Stomach (tissue), 9 donors: ENCODE measurements around the gene RUNX1. TPM values are rescaled to one million over a fixed set of nuclear protein-coding genes. Genes with fewer than 3 reads are reported as not detected.
A peak's percentile ranks its signal among the peaks of the same experiment; 100 is the strongest.
"Not testable (repeated sequence)": the region's sequence is repeated elsewhere in the genome, so short reads cannot be mapped to it uniquely, and the experiment has no call there.

Source experiments
- DNase-seq, 2 donors: peaks; one replicate each; pipeline versions ENCODE4 v3.0.0 to v3.0.0-alpha.2; 2013 to 2019
- H3K27ac ChIP-seq, 5 donors: fragments of 200-600 bp in 4 of 5; sonication (generic) in 4 of 5; one replicate each; pipeline ENCODE4 v1.5.1; 2013 to 2019; ENCODE audit warnings: mild to moderate bottlenecking in 1 of 5, moderate library complexity in 1 of 5
- H3K27me3 ChIP-seq, 3 donors: fragments of 200-600 bp; sonication (generic); one replicate each; pipeline ENCODE4 v1.5.1; 2017 to 2019; ENCODE audit warnings: mixed run types in 1 of 3
- H3K36me3 ChIP-seq, 4 donors: fragments of 200-600 bp; sonication (generic); 1 replicate in 3 of 4; 2 replicates in 1 of 4; pipeline ENCODE4 v1.5.1; 2016 to 2019
- H3K4me1 ChIP-seq, 4 donors: fragments of 200-600 bp; sonication (generic); one replicate each; pipeline ENCODE4 v1.5.1; 2016 to 2019
- H3K4me3 ChIP-seq, 4 donors: fragments of 200-600 bp; sonication (generic) in 3 of 4; one replicate each; pipeline ENCODE4 v1.5.1; 2016 to 2019; ENCODE audit warnings: mild to moderate bottlenecking in 1 of 4
- H3K9me3 ChIP-seq, 4 donors: fragments of 200-600 bp; sonication (generic); one replicate each; pipeline ENCODE4 v1.5.1; 2016 to 2019
- CTCF ChIP-seq, 7 experiments: fragments of 450-650 bp in 4 of 7; fragments of 200-600 bp in 3 of 7; sonication (generic) in 3 of 7; IDR thresholded peaks; one replicate each; pipeline ENCODE4 v1.5.1; 2016 to 2019; ENCODE audit warnings: antibody characterized with exemption in 7 of 7, control low read depth in 2 of 7, mild to moderate bottlenecking in 1 of 7
- EP300 ChIP-seq: sonication (generic); formaldehyde crosslinking; IDR thresholded peaks from one replicate; pipeline ENCODE4 v1.6.1; 2017; ENCODE audit warnings: antibody characterized with exemption
- POLR2A ChIP-seq, 4 donors: fragments of 450-650 bp; IDR thresholded peaks; one replicate each; pipeline ENCODE4 v1.6.1; 2016; ENCODE audit warnings: antibody characterized with exemption in 4 of 4, control low read depth in 2 of 4, mild to moderate bottlenecking in 1 of 4, moderate library complexity in 1 of 4
- POLR2AphosphoS5 ChIP-seq, 3 donors: sonication (generic); formaldehyde crosslinking; IDR thresholded peaks; one replicate each; pipeline ENCODE4 v1.6.1; 2016; ENCODE audit warnings: antibody characterized with exemption in 3 of 3
- WGBS, 5 donors: extraction: QIAGEN DNeasy Blood & Tissue Kit in 3 of 5; methylation state at CpG; one replicate each; pipeline versions ENCODE4 v1.1.5 to v1.1.7; 2013 to 2018; 5-methylcytosine and 5-hydroxymethylcytosine counted together
- intact Hi-C: fragments of 100-400 bp; cut with DNase I; formaldehyde crosslinking; loops from one replicate; pipeline ENCODE4 v1.15.1; 2023; ENCODE audit warnings: low total_unique reads
- polyA plus RNA-seq, 3 donors: library from polyadenylated mRNA; stranded (reverse); fragments of 200-250 nt; gene quantifications; one replicate each; pipeline ENCODE4 v1.2.3, GENCODE V29; 2013
- total RNA-seq, 5 donors: library from RNA; depleted of rRNA; stranded (reverse); fragments of >200 nt; gene quantifications; one replicate each; pipeline versions ENCODE4 v1.1.0 to v1.2.3, GENCODE V29; 2014 to 2016
- donor health status: healthy with polysubstance abuse.
- donor health status: Bipolar disorder and iron deficiency.
- donor health status: healthy.

RUNX1 gene
- total and polyA plus RNA-seq, 8 donors = 8.0 to 213 (median 40.0) TPM

GRCh38 chr21:34805157-34805556 lies 243.9 kb downstream of the RUNX1 start:
- intact Hi-C loops = no loop called here
- peaks cover 6 to 67% (median 29%) of the 10 kb centered on the region in 4 donors for H3K4me1 ChIP-seq
- no peaks in the 10 kb centered on the region for H3K27me3 ChIP-seq

GRCh38 chr21:34804584-34804983 lies 244.5 kb downstream of the RUNX1 start:
- 89 to 93% (median 92%) methylated on average over 7 of the region's 7 CpGs for WGBS, 5 donors
- H3K27ac ChIP-seq, DNase-seq, H3K4me3 ChIP-seq, H3K27me3 ChIP-seq, H3K9me3 ChIP-seq, intact Hi-C loops: not testable (repeated sequence)
- Histone ChIP-seq H3K4me1 (peaks cover 10 to 62% (median 30%) of the 10 kb centered on the region in 4 donors), H3K36me3 (peaks cover 0 to 27% (median 18%) of the 10 kb centered on the region in 4 donors)

More at GRCh38 chr21:34805157-34805556, 243.9 kb downstream of the RUNX1 start:
- Histone ChIP-seq H3K36me3 (peaks cover 0 to 31% (median 20%) of the 10 kb centered on the region in 4 donors), H3K9me3 (peaks cover 0 to 3% (median 0%) of the 10 kb centered on the region in 4 donors), H3K4me3 (no peak overlapping the region), H3K27ac (no peak overlapping the region)
- no peak for DNase-seq
- TF ChIP-seq POLR2A (IDR thresholded peaks at IDR 0.05) (no peak), POLR2AphosphoS5 (IDR thresholded peaks at IDR 0.05) (no peak), EP300 (no peak), CTCF (IDR thresholded peaks at IDR 0.05) (no peak)

GRCh38 chr21:34803782-34804370 lies 245.2 kb downstream of the RUNX1 start:
- 87 to 96% (median 92%) methylated on average over 2 of the region's 2 CpGs for WGBS, 5 donors
- intact Hi-C loops = no loop called here
- H3K27ac ChIP-seq = peak overlapping the region in 2 of 5 donors; percentile 2 to 21

GRCh38 chr21:34802180-34802899 lies 246.8 kb downstream of the RUNX1 start:
- peaks cover 0 to 3% (median 0%) of the 10 kb centered on the region in 4 donors for H3K9me3 ChIP-seq
- intact Hi-C loops = no loop called here
- no peak for DNase-seq
- H3K4me3 ChIP-seq = no peak overlapping the region
- peaks cover 10 to 31% (median 18%) of the 10 kb centered on the region in 4 donors for H3K36me3 ChIP-seq
- WGBS, 5 donors = 80 to 89% (median 87%) methylated on average over 1 of the region's 1 CpG
- peaks cover 16 to 49% (median 26%) of the 10 kb centered on the region in 4 donors for H3K4me1 ChIP-seq
- no peak for TF ChIP-seq POLR2AphosphoS5 (IDR thresholded peaks at IDR 0.05)
- no peak for TF ChIP-seq POLR2A (IDR thresholded peaks at IDR 0.05)
- TF ChIP-seq EP300 = no peak
- no peak for TF ChIP-seq CTCF (IDR thresholded peaks at IDR 0.05)
- H3K27me3 ChIP-seq = no peaks in the 10 kb centered on the region
- peak overlapping the region in 4 of 5 donors; percentile 13 to 55 (median 39) for H3K27ac ChIP-seq

More at GRCh38 chr21:34803782-34804370, 245.2 kb downstream of the RUNX1 start:
- TF ChIP-seq EP300 (no peak), POLR2AphosphoS5 (IDR thresholded peaks at IDR 0.05) (no peak), CTCF (IDR thresholded peaks at IDR 0.05) (no peak), POLR2A (IDR thresholded peaks at IDR 0.05) (no peak)
- Histone ChIP-seq H3K4me3 (no peak overlapping the region), H3K36me3 (peaks cover 6 to 28% (median 16%) of the 10 kb centered on the region in 4 donors), H3K27me3 (no peaks in the 10 kb centered on the region), H3K4me1 (peaks cover 10 to 54% (median 27%) of the 10 kb centered on the region in 4 donors), H3K9me3 (peaks cover 0 to 3% (median 0%) of the 10 kb centered on the region in 4 donors)
- no peak for DNase-seq
